KMS-11 (cell line): ENCODE measurements around the gene ZFTA.

Experiments used
- H2AFZ ChIP-seq: fragments of 200-600 bp; sonication (generic); 2 replicates; pipeline ENCODE4 v1.6.1; 2016; ENCODE audit warnings: antibody characterized with exemption, mixed run types, low read depth
- H3K27ac ChIP-seq: fragments of 200-600 bp; sonication (generic); 2 replicates; pipeline ENCODE4 v1.6.1; 2016; ENCODE audit warnings: mild to moderate bottlenecking, mixed run types
- H3K27me3 ChIP-seq: fragments of 200-600 bp; sonication (generic); 2 replicates; pipeline ENCODE4 v1.6.1; 2017; ENCODE audit warnings: mild to moderate bottlenecking, low read depth, mixed run types, moderate library complexity; ENCODE audit not compliant: insufficient read depth
- H3K36me3 ChIP-seq: fragments of 200-600 bp; sonication (generic); 2 replicates; pipeline ENCODE4 v1.6.1; 2017; ENCODE audit warnings: mild to moderate bottlenecking, mixed run types; ENCODE audit not compliant: insufficient read depth
- H3K4me1 ChIP-seq: fragments of 200-600 bp; sonication (generic); 2 replicates; pipeline ENCODE4 v1.6.1; 2016; ENCODE audit warnings: mild to moderate bottlenecking, low read depth, mixed run types; ENCODE audit not compliant: poor library complexity, severe bottlenecking
- H3K4me2 ChIP-seq: fragments of 200-600 bp; sonication (generic); 2 replicates; pipeline ENCODE4 v1.7.0; 2016; ENCODE audit warnings: mild to moderate bottlenecking, mixed run types
- H3K4me3 ChIP-seq: fragments of 200-600 bp; sonication (generic); IDR thresholded peaks from 2 replicates; pipeline ENCODE4 v1.6.1; 2017; ENCODE audit warnings: low read depth, low read length, mixed read lengths; ENCODE audit not compliant: insufficient read depth
- H3K79me2 ChIP-seq: fragments of 200-600 bp; sonication (generic); 2 replicates; pipeline ENCODE4 v1.6.1; 2016; ENCODE audit warnings: low read depth, mixed run types; ENCODE audit not compliant: insufficient read depth
- H3K9ac ChIP-seq: fragments of 200-600 bp; sonication (generic); 2 replicates; pipeline ENCODE4 v1.6.1; 2016; ENCODE audit warnings: mild to moderate bottlenecking, mixed run types
- H4K20me1 ChIP-seq: fragments of 200-600 bp; sonication (generic); 2 replicates; pipeline ENCODE4 v1.6.1; 2016; ENCODE audit warnings: mild to moderate bottlenecking, mixed run types; ENCODE audit not compliant: insufficient read depth
- TF ChIP-seq, protein P1 (sequence below): fragments of 200-600 bp; sonication (generic); conservative IDR thresholded peaks from 2 replicates; pipeline ENCODE4 v1.6.1; 2017; ENCODE audit warnings: low read depth, mild to moderate bottlenecking, antibody characterized with exemption, low read length, moderate library complexity, mixed read lengths

The ZFTA gene

DNA sequence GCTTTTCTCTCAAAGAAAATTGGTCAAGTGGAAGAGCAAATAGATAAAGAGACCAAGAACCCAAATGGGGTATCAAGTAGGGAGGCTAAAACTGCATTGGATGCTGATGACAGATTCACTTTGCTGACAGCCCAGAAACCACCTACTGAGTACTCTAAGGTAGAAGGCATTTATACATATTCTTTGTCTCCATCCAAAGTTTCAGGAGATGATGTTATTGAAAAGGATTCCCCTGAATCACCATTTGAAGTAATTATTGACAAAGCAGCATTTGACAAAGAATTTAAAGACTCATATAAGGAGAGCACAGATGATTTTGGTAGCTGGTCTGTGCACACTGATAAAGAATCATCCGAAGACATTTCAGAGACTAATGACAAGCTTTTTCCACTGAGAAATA is 49.6 kb downstream of the ZFTA start:
- H3K4me3 ChIP-seq = no peak overlapping the region
- H3K27me3 ChIP-seq = no peaks in the 10 kb centered on the region
- H3K4me1 ChIP-seq = no peaks in the 10 kb centered on the region
- H2AFZ ChIP-seq = no peak overlapping the region
- no peak overlapping the region for H3K4me2 ChIP-seq
- H4K20me1 ChIP-seq = no peaks in the 10 kb centered on the region
- no peaks in the 10 kb centered on the region for H3K36me3 ChIP-seq
- 0 out of 2 replicates have a peak, but pooled peaks cover 8% of the 10 kb centered on the region for H3K79me2 ChIP-seq
- H3K9ac ChIP-seq = no peak overlapping the region
- TF ChIP-seq, protein P1, sequence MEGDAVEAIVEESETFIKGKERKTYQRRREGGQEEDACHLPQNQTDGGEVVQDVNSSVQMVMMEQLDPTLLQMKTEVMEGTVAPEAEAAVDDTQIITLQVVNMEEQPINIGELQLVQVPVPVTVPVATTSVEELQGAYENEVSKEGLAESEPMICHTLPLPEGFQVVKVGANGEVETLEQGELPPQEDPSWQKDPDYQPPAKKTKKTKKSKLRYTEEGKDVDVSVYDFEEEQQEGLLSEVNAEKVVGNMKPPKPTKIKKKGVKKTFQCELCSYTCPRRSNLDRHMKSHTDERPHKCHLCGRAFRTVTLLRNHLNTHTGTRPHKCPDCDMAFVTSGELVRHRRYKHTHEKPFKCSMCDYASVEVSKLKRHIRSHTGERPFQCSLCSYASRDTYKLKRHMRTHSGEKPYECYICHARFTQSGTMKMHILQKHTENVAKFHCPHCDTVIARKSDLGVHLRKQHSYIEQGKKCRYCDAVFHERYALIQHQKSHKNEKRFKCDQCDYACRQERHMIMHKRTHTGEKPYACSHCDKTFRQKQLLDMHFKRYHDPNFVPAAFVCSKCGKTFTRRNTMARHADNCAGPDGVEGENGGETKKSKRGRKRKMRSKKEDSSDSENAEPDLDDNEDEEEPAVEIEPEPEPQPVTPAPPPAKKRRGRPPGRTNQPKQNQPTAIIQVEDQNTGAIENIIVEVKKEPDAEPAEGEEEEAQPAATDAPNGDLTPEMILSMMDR = no peak
- no peak overlapping the region for H3K27ac ChIP-seq
